Measurements from ENCODE around the gene OR6C75.

- no peak for TF ChIP-seq CTCF (tag by site-specific recombination; IDR thresholded peaks at IDR 0.05)
- TF ChIP-seq SP2 (tag by site-specific recombination; IDR thresholded peaks at IDR 0.05), result no peak
- TF ChIP-seq ZNF76 (tag by site-specific recombination; IDR thresholded peaks at IDR 0.05; ENCODE audit: borderline replicate concordance, low read depth), result no peak
- no peak for TF ChIP-seq ZNF174 (tag by site-specific recombination; IDR thresholded peaks at IDR 0.05)
Observed at GRCh38 chr12:55385891-55386290, 23.1 kb downstream of the OR6C75 start.
